Jurkat, Clone E6-1 (cell line): Measurements from ENCODE around the gene ESPN.
A peak's percentile ranks its signal among the peaks of the same experiment; 100 is the strongest.
"Not testable (repeated sequence)": the region's sequence is repeated elsewhere in the genome, so short reads cannot be mapped to it uniquely, and the experiment has no call there.

ENCODE experiments used
- DNase-seq: peaks from one replicate; pipeline ENCODE4 v3.0.0-alpha.2; 2011; ENCODE audit warnings: low read depth, low spot score
- H3K4me3 ChIP-seq: 2 replicates; pipeline ENCODE4 v1.5.1; 2011; ENCODE audit warnings: mild to moderate bottlenecking, low read length, control low read depth, moderate library complexity

The ESPN gene

GRCh38 chr1:6491081-6491449 lies 66.5 kb downstream of the ESPN start:
- H3K4me3 ChIP-seq = peak overlapping the region; percentile 80
- DNase-seq = no peak

- H3K4me3 ChIP-seq = peak within 1 kb of the TSS; percentile 80
- DNase-seq = no peak
Measured at GRCh38 chr1:6491480-6491962, 66.9 kb downstream of the ESPN start, which contains the start of gene PLEKHG5. TSS of gene PLEKHG5 (minus strand) at chr1:6491667. CDS start at chr1:6477571, 14,096 bp downstream.

GRCh38 chr1:6491966-6492365 lies 67.4 kb downstream of the ESPN start:
- DNase-seq = no peak
- no peak overlapping the region for H3K4me3 ChIP-seq

- H3K4me3 ChIP-seq, DNase-seq: not testable (repeated sequence)
Measured at GRCh38 chr1:6493834-6494223, 69.3 kb downstream of the ESPN start.

GRCh38 chr1:6494627-6495026 lies 70.1 kb downstream of the ESPN start:
- H3K4me3 ChIP-seq = no peak overlapping the region
- no peak for DNase-seq

GRCh38 chr1:6495041-6495441 lies 70.5 kb downstream of the ESPN start:
- H3K4me3 ChIP-seq = no peak overlapping the region

GRCh38 chr1:6495540-6496364 lies 71.2 kb downstream of the ESPN start:
- H3K4me3 ChIP-seq = no peak overlapping the region
- DNase-seq = no peak

More at GRCh38 chr1:6495041-6495441, 70.5 kb downstream of the ESPN start:
- DNase-seq = peak; percentile 47

GRCh38 chr1:6496365-6496721 lies 71.8 kb downstream of the ESPN start:
- no peak for DNase-seq
- H3K4me3 ChIP-seq = no peak overlapping the region

DNA sequence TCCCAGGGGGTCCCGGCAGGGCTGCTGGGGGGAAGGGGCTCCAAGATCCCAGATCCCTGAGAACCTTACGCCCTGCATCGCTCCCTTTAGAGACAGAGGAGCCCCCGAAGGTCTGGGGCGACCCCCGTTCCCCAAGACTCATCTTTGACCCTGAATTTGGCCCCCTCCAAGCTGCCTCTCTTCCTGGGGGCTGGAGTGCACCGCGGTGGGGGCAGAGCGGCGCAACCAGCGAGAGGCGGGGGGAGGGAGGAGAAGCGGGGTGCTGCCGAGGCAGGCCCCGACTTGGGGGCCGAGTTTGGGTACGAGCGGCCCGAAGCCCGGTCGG lies 72.3 kb downstream of the ESPN start:
- DNase-seq = no peak
- peak overlapping the region; percentile 15; the same call in 1 of the 2 replicates for H3K4me3 ChIP-seq

- DNase-seq = peak; percentile 30
Measured at GRCh38 chr1:6497215-6497866, 72.8 kb downstream of the ESPN start.

GRCh38 chr1:6497867-6498575 lies 73.4 kb downstream of the ESPN start:
- DNase-seq = no peak
- peak overlapping the region; percentile 59 for H3K4me3 ChIP-seq

More at GRCh38 chr1:6497215-6497866, 72.8 kb downstream of the ESPN start:
- peak overlapping the region; percentile 59 for H3K4me3 ChIP-seq

- H3K4me3 ChIP-seq = no peak overlapping the region
- no peak for DNase-seq
Measured at GRCh38 chr1:6498576-6499111, 74.1 kb downstream of the ESPN start.

DNA sequence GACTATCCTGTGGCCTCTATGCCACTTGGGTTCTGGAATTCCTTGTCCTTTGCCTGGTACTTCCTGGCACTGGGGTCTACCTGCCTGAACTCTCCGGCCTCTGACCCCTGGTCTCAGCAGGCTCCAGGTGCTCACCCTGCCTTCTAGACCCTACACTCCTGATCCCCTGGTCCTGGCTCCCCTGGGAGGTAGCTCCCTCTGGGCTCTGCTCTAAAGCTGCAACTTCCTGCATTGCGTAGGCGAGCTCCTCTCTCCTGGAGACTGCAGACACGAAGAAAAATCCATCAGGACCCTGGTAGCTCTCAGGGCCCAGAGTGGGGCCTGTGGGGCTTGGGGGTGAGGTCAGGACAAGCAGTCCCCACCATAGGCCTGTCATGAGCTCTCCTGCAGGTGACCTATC lies 74.7 kb downstream of the ESPN start:
- DNase-seq = no peak
- H3K4me3 ChIP-seq = no peak overlapping the region

DNA sequence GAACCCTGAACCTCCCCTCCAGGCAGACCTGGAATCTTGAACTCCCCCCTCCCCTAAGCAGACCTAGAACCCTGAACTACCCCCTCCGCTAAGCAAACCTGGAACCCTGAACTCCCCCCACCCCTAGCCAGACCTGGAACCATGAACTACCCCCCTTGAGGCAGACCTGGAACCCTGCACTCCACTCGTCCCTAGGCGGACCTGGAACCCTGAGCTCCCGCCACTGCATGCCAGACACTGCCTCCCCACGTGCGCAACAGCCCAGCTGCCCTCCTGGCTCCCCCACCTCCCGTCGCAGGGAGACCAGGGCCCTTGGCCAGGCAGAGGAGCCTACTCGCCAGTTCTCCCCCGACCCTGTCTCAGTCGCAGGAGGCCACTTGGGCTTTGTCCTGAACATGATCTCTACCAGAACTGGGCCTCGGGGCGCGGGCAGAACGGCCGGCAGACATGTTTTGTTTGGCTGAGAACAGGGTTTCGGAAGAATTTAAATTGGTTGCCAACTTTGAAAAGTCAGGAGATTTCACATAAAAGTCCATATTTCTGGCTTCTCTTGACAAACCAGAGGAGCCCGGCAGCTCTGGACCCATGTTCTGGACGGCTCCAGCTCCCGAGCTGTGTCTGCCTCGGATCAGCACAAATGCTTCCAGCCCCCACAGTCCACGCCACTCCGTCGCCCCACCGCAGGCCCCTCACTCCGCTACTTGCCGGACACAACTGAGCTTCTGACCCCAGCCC lies 76.1 kb downstream of the ESPN start:
- no peak overlapping the region for H3K4me3 ChIP-seq

DNA sequence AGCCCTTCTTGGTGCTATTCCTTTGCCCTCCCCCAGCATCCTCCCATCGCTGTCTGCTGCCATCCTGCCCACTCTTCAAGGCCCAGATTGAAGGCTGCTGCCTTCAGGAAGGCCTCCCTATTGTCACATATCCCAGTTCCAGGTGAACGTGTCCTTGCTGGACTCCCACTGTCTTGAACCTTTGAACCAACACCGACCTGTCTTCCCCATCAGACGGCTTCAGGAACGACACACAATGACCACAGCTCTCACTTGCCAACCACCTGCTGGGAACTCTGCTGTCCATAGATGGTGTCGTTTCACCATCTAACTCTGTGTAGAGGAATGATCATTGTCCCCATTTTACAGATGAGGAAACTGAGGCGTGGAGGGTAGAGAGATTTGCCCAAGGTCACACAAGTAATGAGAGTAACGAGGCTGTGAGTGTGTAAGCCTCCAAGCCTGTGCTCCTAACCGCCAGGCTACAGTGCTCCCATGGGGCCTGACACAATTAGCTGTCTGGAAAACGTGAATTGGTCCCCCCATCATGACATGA lies 76.8 kb downstream of the ESPN start:
- no peak for DNase-seq
- no peak overlapping the region for H3K4me3 ChIP-seq

More for the DNA sequence above, 76.1 kb downstream of the ESPN start:
- no peak for DNase-seq

DNA sequence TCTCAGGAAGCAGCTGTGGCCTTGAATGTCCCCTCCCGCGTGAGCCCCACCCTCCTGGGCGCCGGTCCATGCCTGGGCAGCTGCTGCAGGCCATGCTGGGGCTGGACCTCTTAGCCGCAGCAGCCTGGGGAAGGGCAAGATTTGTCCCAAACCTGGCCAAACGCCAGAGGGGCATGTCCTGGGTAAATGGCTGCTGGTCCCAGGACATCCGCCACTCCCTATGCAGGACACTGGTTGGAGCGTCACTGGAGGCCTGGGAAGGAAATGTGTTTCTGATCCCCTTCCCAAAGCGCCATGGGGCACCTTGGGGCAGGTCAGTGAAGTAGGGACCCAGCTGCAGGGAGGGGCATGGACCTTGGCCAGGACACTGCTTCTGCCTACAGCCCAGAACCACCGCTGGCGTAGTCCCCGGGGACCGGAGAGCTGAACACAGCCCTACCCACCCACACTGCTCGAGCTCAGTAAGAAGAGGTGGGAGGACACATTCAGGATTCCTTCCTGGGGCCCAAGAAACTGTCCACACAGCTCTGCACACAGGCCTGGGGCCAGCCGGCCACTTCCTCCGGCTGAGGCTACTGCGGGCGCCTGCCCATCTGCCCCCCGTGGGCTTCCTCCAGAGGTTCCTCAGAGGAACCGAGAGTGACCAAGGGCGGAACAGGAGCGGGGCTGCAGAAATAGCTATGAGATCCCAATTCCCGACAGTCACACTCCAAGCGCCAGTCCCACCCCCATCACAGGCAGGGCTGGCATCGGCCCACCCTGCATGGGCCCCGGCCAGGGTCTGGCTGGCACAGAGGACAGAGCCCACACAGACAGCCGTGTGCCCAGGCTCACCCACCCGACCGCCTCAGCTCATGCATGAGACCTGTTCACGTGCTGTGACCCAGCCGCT lies 77.7 kb downstream of the ESPN start:
- no peak for DNase-seq
- no peak overlapping the region for H3K4me3 ChIP-seq

DNA sequence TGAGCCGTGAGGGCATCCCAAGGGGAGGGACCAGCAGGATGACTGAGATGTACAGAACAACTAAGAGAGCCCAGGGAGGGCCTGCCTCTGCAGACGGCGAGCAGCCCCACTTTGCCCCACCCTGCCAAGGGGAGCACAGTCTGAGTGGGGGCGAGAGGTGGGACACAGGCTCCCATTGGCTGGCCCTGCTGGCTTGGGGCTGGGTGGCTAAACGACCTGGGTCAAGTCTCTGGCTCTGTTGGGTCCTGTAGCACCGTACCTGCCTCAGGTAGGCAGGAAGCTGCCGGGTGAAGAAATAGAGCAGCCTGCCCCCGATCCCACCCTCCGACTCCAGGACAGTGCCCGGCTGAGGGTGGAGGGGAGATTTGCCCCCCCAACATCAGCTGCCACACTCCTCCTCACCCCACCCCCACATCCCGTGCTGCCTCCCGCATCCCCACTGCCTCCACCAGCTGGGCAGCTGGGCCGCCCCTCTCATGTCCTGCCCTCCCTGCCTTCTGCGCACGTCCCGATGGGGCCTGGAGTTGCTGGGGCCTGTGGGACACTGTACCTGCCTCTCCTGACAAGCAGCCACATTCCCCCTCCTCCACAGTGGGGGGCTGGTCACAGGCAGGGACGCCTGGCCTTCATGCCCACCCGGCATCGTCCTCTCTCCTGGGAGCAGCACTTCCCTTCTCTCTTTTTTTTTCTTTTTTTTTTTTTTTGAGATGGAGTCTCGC lies 79.5 kb downstream of the ESPN start:
- no peak overlapping the region for H3K4me3 ChIP-seq
- DNase-seq = no peak
